Stimulated activated CD8-positive, alpha-beta memory T cell treated with anti-CD3 and anti-CD28 coated beads, Interleukin-4, amount 100 ng/mL, for 4 hours (primary cell): ENCODE data around the gene TNK1.

Experiments used
- DNase-seq, 2 donors: peaks; one replicate each; pipeline ENCODE4 v3.0.0-alpha.2; 2020; ENCODE audit warnings: low read depth in 2 of 2, low spot score in 1 of 2

TNK1 gene

DNA sequence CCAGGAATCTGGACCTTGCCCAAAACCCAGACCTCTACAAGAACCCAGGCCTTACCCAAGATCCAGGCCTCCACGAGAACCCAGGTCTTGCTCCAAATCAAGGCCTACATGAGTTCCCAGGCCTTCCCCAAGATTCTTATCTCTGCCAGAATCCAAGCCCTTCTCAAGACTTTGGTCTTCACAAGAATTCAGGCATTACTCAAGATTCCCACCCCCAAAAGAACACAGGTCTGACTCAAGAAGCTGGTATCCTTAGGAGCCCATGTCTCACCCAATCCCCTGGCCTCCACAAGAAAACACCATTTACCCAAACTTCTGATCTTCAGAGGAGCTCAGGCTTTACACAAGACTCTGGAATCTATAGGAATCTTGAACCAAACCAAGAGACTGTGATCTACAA, 50.3 kb downstream of the TNK1 start:
- no peak for DNase-seq

DNA sequence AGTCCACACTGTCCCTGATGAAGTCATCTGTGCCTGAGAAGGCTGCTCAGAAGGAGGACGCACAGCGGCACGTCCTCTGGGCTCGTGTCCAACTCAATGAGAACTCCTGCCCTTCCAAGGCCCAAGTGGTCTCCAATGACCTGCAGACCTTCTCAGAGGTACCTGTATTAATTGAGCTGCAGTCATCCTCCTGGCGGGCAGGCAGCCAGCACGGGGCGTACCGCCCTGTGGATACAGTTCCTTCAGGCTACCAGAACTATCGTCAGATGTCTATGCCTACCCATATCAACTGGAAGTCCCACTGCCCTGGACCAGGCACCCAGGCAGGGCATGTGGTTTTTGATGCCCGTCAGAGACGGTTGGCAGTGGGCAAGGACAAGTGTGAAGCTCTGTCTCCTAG, 51.4 kb downstream of the TNK1 start:
- no peak for DNase-seq

DNA sequence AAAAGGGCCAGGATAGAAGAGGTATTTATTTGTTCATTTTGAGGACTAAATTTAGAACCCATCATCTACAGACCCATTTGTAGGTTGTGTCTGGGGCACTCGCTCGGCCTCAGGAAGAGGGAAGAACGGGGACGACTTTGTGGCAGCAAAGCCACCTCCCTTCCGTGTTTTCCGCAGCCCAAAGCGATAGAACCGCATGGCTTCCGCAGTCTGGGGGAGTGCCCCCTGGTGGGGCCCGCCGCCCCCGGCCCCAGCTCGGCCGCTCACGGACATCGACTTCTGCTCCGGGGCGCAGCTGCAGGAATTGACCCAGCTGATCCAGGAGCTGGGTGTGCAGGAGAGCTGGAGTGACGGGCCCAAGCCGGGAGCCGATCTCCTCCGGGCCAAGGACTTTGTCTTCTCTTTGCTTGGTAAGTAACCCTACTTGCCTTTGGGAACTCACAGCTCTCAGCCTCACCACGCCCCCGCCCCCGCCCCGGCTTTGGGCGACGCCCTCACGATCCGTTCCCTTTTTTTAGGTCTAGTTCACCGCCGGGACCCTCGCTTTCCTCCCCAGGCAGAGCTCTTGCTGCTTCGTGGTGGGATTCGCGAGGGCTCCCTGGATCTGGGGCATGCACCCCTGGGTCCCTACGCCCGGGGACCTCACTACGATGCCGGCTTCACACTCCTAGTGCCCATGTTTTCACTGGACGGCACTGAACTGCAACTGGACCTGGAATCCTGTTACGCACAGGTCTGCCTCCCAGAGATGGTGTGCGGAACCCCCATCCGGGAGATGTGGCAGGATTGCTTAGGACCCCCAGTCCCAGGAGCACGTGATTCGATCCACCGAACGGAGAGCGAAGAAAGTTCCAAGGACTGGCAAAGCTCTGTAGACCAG, 55.0 kb downstream of the TNK1 start:
- peak in 1 of 2 donors; percentile 29 for DNase-seq

DNA sequence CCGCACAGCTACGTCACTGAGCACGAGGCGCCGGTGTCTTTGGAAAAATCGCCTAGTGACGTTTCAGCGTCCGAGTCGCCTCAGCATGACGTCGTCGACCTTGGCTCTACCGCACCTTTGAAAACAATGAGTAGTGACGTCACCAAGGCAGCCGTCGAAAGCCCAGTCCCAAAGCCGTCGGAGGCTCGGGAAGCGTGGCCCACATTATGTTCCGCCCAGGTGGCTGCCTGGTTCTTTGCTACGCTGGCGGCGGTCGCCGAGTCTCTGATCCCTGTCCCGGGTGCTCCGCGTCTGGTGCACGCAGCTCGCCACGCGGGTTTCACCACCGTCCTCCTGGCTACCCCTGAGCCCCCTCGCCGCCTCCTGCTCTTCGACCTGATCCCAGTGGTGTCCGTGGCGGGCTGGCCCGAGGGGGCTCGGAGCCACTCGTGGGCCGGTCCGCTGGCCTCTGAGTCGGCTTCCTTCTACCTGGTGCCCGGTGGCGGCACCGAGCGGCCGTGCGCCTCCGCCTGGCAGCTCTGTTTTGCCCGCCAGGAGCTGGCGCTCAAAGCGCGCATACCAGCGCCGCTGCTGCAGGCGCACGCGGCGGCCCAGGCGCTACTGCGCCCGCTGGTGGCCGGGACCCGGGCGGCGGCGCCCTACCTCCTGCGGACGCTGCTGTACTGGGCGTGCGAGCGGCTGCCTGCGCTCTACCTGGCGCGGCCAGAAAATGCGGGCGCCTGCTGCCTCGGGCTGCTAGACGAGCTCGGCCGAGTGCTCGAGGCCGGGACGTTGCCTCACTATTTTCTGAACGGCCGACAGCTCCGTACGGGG, 55.9 kb downstream of the TNK1 start:
- DNase-seq, result peak in 1 of 2 donors; percentile 55

DNA sequence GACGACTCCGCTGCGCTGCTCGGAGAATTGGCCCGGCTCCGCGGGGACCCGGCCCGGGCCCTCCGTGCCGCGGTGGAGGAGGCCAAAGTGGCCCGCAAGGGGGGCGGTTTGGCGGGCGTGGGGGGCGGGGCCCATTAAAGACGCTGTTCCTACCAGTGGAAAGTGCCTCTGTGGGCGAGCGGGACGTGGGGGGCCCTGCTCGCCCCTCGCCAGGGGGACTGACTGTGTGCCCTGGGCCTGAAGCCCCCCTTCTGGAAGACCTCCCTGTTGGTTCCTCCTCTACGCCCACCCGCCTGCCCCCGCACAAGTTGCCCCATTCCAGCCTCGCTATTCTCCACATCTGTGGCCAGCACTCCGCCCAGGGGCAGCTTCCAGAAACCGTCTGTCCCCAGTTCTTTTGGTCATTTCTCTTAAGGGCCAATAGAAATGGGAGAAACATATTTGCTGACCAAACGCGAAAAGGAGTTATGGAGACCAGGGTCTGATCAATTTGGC, 56.5 kb downstream of the TNK1 start:
- no peak for DNase-seq

DNA sequence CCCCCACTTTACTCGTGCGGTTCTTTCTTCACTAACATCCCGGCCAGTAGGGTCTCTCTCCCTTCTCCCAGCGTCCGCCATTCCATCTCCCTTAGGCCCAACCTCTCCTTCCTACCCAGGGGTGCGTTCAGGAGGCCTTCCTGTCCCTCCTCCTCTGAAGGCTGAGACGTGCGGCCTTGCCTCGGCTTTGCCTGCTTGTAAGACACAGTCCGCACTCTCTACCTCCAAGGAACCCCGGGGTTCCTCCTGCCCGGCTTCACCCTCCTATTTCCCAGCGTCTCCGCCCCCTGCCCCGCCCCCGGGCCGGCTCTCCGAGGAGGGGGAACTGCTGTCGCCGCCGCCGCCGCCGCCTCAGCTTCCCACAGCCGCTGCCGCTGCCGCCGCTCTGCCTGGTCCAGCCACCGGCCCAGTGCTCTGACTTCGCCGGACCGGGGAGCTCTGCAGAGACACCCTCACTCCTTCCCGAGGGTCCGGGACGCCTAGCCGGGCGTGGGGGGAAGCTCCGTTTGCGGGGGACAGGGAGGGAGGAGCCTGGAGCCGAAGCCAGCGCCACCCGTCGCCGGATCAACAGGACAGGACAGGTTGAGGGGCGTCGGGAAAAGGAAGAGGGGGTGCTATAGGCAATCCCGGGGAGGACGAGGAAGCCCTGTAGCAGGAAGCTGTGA, 57.2 kb downstream of the TNK1 start:
- peak in 1 of 2 donors; percentile 30 for DNase-seq

DNA sequence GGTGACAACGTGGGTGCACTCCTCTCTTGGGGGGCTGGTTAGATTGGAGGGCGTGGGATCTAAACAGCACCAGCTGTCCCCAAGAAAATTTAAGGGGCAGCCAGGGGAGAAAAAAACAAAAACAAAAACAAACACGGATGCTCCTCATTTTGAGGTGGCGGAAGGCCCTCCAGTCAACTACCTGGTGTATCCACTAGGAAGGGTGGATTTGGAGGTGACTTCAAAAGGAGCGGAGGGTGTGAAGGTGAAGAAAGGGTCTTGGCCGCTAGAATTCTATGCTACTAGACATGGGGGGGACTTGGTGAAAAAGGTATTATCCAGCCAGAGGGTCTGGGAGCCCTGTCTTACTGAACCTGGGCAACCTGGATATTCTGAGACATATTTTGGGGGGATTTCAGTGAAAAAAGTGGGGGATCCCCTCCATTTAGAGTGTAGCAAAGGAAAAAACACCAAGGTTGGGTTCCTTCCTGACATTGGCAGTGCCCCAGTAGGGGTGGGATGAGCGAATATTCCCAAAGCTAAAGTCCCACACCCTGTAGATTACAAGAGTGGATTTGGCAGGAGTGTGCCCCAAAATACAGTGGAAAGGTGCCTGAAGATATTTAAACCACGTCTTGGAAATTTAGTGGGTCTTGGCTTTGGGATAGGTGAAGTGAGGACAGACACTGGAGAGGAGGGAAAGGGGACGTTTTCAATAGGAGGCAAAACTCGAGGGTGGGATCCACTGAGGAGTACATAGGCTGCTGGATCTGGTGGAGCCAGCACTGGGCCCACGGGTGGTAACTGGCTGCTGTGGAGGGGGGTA, 58.0 kb downstream of the TNK1 start:
- no peak for DNase-seq
